Endothelial cell of umbilical vein (primary cell): ENCODE measurements around the gene KCNQ5. TPM values are rescaled to one million over a fixed set of nuclear protein-coding genes. Genes with fewer than 3 reads are reported as not detected.

Experiments
- BruUV-seq: library from RNA; stranded (reverse); fragments of 400-500 nt; replicated peaks from 2 replicates; lab custom pipeline; 2021; lab: Mats Ljungman, UMichigan
- CTCF ChIA-PET: fragments of 300-600, 350-600 bp; sonication (Branson Sonifier 250); formaldehyde crosslinking; loops from one replicate; lab custom pipeline; 2021; ENCODE audit warnings: antibody characterized with exemption, inconsistent platforms; lab: Charles Lee
- POLR2A ChIA-PET: fragments of 300-600, 350-600 bp; sonication (Branson Sonifier 250); formaldehyde crosslinking; loops from one replicate; lab custom pipeline; 2021; ENCODE audit warnings: antibody characterized with exemption, inconsistent platforms; lab: Charles Lee
- DNase-seq: peaks from one replicate; pipeline ENCODE4 v3.0.0-alpha.2; 2011; ENCODE audit warnings: low read depth, low spot score
- FAIRE-seq: peaks from 2 replicates; lab custom pipeline; 2011; peaks lifted over from hg19 to GRCh38; lab: Jason Lieb, UNC
- H2AFZ ChIP-seq: 2 replicates; pipeline ENCODE4 v1.6.0; 2012; ENCODE audit warnings: low read depth, low read length, control low read depth, inconsistent platforms
- H3K27ac ChIP-seq: 2 replicates; pipeline ENCODE4 v1.5.1; 2011; ENCODE audit warnings: low read depth, mild to moderate bottlenecking, control low read depth, low read length, moderate library complexity; ENCODE audit not compliant: insufficient read depth
- H3K27me3 ChIP-seq, 2 experiments: 2 replicates each; pipeline versions ENCODE4 v1.6.0 to v1.6.1; 2011; ENCODE audit warnings: low read length in 2 of 2, mixed read lengths in 1 of 2; ENCODE audit not compliant: control insufficient read depth in 2 of 2, insufficient read depth in 2 of 2
- H3K36me3 ChIP-seq, 2 experiments: 2 replicates in 1 of 2; 3 replicates in 1 of 2; pipeline ENCODE4 v1.5.1; 2011; ENCODE audit warnings: low read length in 2 of 2, mild to moderate bottlenecking in 1 of 2, moderate library complexity in 1 of 2; ENCODE audit not compliant: control insufficient read depth in 2 of 2, insufficient read depth in 2 of 2; ENCODE audit errors: extremely low read depth in 1 of 2
- H3K4me1 ChIP-seq: 3 replicates; pipeline ENCODE4 v1.5.1; 2011; ENCODE audit warnings: mild to moderate bottlenecking, low read length; ENCODE audit not compliant: control insufficient read depth, insufficient read depth; ENCODE audit errors: extremely low read depth
- H3K4me2 ChIP-seq: 2 replicates; pipeline ENCODE4 v1.6.1; 2011; ENCODE audit warnings: low read length, control low read depth, mixed read lengths; ENCODE audit not compliant: insufficient read depth
- H3K4me3 ChIP-seq, 3 experiments: fragments of 200-600 bp in 1 of 3; sonication (generic), shearing (Covaris generic) in 1 of 3; replicated peaks in 1 of 3; 2 replicates each; pipeline ENCODE4 v1.5.1; 2011 to 2016; ENCODE audit warnings: control low read depth in 3 of 3, low read length in 3 of 3, mild to moderate bottlenecking in 2 of 3, inconsistent platforms in 1 of 3, low read depth in 1 of 3, moderate library complexity in 1 of 3; ENCODE audit not compliant: insufficient read depth in 1 of 3
- H3K79me2 ChIP-seq: 2 replicates; pipeline ENCODE4 v1.6.0; 2012; ENCODE audit warnings: low read length, inconsistent platforms; ENCODE audit not compliant: control insufficient read depth, insufficient read depth
- H3K9ac ChIP-seq: replicated peaks from 2 replicates; pipeline ENCODE3; 2011; ENCODE audit warnings: low read length, control low read depth; ENCODE audit not compliant: insufficient read depth; ENCODE audit errors: extremely low read depth
- H3K9me1 ChIP-seq: replicated peaks from 3 replicates; pipeline ENCODE4 v1.6.0; 2011; ENCODE audit warnings: mild to moderate bottlenecking, low read length; ENCODE audit not compliant: control insufficient read depth, insufficient read depth; ENCODE audit errors: extremely low read depth
- H3K9me3 ChIP-seq: replicated peaks from 2 replicates; pipeline ENCODE4 v1.5.1; 2012; ENCODE audit warnings: low read length, inconsistent platforms; ENCODE audit not compliant: control insufficient read depth, insufficient read depth
- H4K20me1 ChIP-seq: replicated peaks from 2 replicates; pipeline ENCODE3; 2011; ENCODE audit warnings: mild to moderate bottlenecking, low read length; ENCODE audit not compliant: control insufficient read depth, insufficient read depth; ENCODE audit errors: extremely low read depth
- EZH2 ChIP-seq: IDR thresholded peaks from 2 replicates; pipeline ENCODE4 v1.6.1; 2012; ENCODE audit warnings: borderline replicate concordance, low read depth, mild to moderate bottlenecking, moderate library complexity, low read length, inconsistent platforms; ENCODE audit not compliant: severe bottlenecking
- FOS ChIP-seq: IDR thresholded peaks from 2 replicates; pipeline ENCODE4 v1.6.1; 2011; ENCODE audit warnings: mild to moderate bottlenecking, low read length, moderate library complexity, borderline replicate concordance; ENCODE audit not compliant: insufficient read depth
- GATA2 ChIP-seq: IDR thresholded peaks from 2 replicates; pipeline ENCODE4 v1.7.0; 2011; ENCODE audit warnings: low read depth, mild to moderate bottlenecking, moderate library complexity, mixed read lengths, low read length; ENCODE audit not compliant: insufficient read length, insufficient read depth
- JUN ChIP-seq: IDR thresholded peaks from 2 replicates; pipeline ENCODE4 v1.6.1; 2011; ENCODE audit warnings: borderline replicate concordance, low read depth; ENCODE audit not compliant: insufficient read length, insufficient read depth
- MYC ChIP-seq: IDR thresholded peaks from one replicate; pipeline ENCODE4 v1.6.1; 2011; ENCODE audit warnings: mild to moderate bottlenecking, low read depth, low read length
- POLR2A ChIP-seq: IDR thresholded peaks from 2 replicates; pipeline ENCODE4 v1.6.1; 2012; ENCODE audit warnings: low read depth, mild to moderate bottlenecking, control low read depth, low read length
- POLR2AphosphoS5 ChIP-seq: IDR thresholded peaks from 2 replicates; pipeline ENCODE4 v1.6.1; 2012; ENCODE audit warnings: low read depth, mild to moderate bottlenecking, control low read depth, low read length, moderate library complexity; ENCODE audit not compliant: insufficient read depth
- dilution Hi-C: fragments of 300-500 bp; cut with MboI; formaldehyde crosslinking; loops from one replicate; pipeline ENCODE4 v1.15.0; 2019; ENCODE audit warnings: low sequenced_read_pairs; ENCODE audit not compliant: extremely low pct_ligation_motif_present
- intact Hi-C: fragments of 100-400 bp; cut with micrococcal nuclease; formaldehyde crosslinking; loops from one replicate; pipeline ENCODE4 v1.10.0; 2022
- polyA plus RNA-seq, 4 experiments: library from polyadenylated mRNA; depleted of rRNA in 3 of 4; stranded (reverse) in 3 of 4; unstranded in 1 of 4; fragments of >200 nt; gene quantifications; 2 replicates each; pipeline versions ENCODE4 v1.2.1 to v1.2.3, GENCODE V29; 2011 to 2012; ENCODE audit warnings: missing spikeins in 1 of 4
- total RNA-seq: library from RNA; stranded (reverse); gene quantifications from 2 replicates; pipeline ENCODE4 v1.2.3, GENCODE V29; 2021
- TF ChIP-seq, protein P1 (sequence below), 2 donors: IDR thresholded peaks; 1 replicate in 1 of 2; 2 replicates in 1 of 2; pipeline ENCODE4 v1.5.1; 2011; ENCODE audit warnings: low read length in 2 of 2, mild to moderate bottlenecking in 2 of 2, moderate library complexity in 2 of 2, control low read depth in 1 of 2, inconsistent platforms in 1 of 2, low read depth in 1 of 2; ENCODE audit not compliant: insufficient read depth in 1 of 2; ENCODE audit errors: extremely low read depth in 1 of 2
- TF ChIP-seq, protein P2 (sequence below): IDR thresholded peaks from 2 replicates; pipeline ENCODE4 v1.6.1; 2011; ENCODE audit not compliant: insufficient read depth, insufficient read length

The KCNQ5 gene
- total and polyA plus RNA-seq, 2 donors (not counting 3 experiments of a cell fraction or from before 2014, with no cell fraction given) = 0.22 TPM; not detected in 1

DNA sequence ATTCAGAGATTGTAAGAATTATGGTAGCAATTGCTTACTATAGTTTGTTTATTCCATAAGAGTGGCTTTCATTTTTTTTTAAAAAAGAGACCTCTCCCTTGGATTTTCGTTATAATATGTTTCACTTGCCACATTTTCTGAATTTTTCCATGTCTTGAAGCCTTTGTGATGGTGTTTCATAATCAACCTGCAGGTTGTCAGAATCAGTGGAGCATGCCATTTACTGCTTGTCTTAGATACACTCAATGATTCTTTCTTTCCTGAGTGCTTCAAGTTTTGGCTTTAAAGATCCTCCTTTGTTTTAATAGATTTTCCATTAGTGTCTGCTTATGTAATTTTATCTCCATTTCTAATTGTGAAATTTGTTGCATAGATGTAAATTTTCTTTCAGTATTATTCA, 31.2 kb downstream of the KCNQ5 start:
- ChIA-PET POLR2A (no interaction called here), CTCF (no interaction called here)

More for the DNA sequence above, 31.2 kb downstream of the KCNQ5 start:
- Histone ChIP-seq H3K79me2 (no peaks in the 10 kb centered on the region), H3K4me3 (no peak overlapping the region), H3K27me3 (peaks cover 0 to 3% of the 10 kb centered on the region in 2 experiments), H3K4me2 (no peak overlapping the region), H3K27ac (no peak overlapping the region), H3K9me3 (no peaks in the 10 kb centered on the region), H3K4me1 (no peaks in the 10 kb centered on the region), H2AFZ (no peak overlapping the region), H3K36me3 (no peaks in the 10 kb centered on the region), H3K9me1 (no peaks in the 10 kb centered on the region), H4K20me1 (no peaks in the 10 kb centered on the region), H3K9ac (no peak overlapping the region)
- FAIRE-seq = no peak
- DNase-seq = no peak
- no TSS peak for BruUV-seq
- dilution Hi-C loops = no loop called here
- intact Hi-C loops = no loop called here
- TF ChIP-seq JUN (no peak), MYC (no peak), POLR2A (no peak), EZH2 (no peak), GATA2 (no peak), POLR2AphosphoS5 (no peak), FOS (no peak)
- TF ChIP-seq, protein P1, sequence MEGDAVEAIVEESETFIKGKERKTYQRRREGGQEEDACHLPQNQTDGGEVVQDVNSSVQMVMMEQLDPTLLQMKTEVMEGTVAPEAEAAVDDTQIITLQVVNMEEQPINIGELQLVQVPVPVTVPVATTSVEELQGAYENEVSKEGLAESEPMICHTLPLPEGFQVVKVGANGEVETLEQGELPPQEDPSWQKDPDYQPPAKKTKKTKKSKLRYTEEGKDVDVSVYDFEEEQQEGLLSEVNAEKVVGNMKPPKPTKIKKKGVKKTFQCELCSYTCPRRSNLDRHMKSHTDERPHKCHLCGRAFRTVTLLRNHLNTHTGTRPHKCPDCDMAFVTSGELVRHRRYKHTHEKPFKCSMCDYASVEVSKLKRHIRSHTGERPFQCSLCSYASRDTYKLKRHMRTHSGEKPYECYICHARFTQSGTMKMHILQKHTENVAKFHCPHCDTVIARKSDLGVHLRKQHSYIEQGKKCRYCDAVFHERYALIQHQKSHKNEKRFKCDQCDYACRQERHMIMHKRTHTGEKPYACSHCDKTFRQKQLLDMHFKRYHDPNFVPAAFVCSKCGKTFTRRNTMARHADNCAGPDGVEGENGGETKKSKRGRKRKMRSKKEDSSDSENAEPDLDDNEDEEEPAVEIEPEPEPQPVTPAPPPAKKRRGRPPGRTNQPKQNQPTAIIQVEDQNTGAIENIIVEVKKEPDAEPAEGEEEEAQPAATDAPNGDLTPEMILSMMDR (IDR thresholded peaks at IDR 0.05; ENCODE audit: extremely low read depth in 1 of 2, insufficient read depth in 1 of 2, low read depth in 1 of 2, low read length in 2 of 2) = no peak
- TF ChIP-seq, protein P2, sequence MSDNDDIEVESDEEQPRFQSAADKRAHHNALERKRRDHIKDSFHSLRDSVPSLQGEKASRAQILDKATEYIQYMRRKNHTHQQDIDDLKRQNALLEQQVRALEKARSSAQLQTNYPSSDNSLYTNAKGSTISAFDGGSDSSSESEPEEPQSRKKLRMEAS = no peak
